Dedifferentiated amniotic fluid mesenchymal stem cell (primary cell): ENCODE results near the gene CTCFL.
"Not testable (repeated sequence)": the region's sequence is repeated elsewhere in the genome, so short reads cannot be mapped to it uniquely, and the experiment has no call there.

Experiments used
- DNase-seq: peaks from one replicate; pipeline ENCODE4 v3.0.0-alpha.2; 2016; ENCODE audit errors: extremely low spot score

Gene CTCFL

DNA sequence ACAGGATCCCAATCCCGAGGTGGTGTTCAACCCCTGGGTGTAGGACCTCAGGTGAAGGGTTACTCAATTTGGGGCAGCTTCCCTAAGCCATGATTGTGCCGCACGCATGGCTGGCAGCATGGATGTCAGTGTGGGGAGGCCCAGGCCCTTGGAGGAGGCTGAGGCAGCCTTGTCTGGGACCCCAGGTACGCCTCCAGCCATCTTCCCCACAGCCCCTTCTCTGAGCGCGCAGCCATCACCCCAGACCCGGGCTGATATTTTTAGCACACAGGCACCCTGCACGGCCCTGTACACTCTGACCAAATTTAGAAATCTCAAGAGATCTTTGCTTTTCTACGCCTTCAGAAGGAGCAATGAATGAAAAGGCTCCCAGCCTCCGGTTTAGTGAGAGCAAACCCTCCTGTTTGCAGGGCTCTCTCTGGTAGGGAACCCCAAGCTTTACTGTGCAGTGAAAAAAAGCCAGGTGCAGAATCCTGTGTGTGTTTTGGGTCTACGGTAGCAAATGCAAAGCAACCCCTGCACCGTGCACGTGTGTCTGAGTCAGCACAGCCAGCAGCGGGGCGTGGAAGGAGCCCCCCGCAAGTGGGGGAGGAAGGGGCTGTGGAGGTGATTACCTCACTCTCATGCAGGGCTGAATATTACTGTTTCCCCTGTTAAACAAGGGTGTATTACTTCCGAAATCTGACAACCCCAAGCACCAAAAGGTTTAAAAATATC lies 44.3 kb downstream of the CTCFL start:
- DNase-seq = no peak

DNA sequence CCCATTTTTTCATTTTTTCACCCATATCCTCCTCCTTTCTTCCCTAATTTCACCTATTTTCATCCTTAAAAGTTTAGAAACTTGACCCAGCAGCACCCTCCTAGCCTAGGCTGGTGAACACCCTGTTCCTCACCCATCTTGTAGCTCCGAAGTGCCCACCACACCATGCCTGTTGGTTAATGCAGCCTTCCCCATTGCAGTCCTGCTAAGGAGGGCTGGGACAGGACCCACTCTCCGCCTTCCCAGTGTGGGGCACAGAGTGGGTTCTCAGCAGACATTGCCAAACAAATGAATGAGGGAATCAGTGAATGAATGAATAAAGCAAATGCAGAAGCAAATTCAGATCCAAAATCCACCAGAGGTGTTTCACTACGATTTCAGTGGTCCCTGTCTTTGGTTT lies 45.7 kb downstream of the CTCFL start:
- DNase-seq = no peak

DNA sequence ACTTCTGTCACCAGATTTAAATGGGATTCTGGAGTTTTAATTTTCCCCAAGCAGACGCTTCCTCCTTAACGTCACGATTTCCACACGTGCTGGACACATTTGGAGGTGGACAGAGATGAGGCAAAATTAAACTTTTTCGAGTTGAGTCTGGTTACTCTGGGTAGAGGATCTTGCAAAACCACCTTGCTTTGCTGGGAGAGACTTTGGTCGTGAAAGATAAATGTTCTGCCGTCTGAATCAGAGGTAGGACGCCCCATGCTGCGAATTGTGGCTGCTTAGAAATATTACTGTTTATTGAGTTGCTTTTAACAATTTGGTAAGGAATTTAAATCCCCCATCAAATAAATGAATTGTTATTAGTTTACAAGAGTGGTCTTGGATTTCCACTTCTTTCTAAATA lies 46.8 kb downstream of the CTCFL start:
- no peak for DNase-seq

DNA sequence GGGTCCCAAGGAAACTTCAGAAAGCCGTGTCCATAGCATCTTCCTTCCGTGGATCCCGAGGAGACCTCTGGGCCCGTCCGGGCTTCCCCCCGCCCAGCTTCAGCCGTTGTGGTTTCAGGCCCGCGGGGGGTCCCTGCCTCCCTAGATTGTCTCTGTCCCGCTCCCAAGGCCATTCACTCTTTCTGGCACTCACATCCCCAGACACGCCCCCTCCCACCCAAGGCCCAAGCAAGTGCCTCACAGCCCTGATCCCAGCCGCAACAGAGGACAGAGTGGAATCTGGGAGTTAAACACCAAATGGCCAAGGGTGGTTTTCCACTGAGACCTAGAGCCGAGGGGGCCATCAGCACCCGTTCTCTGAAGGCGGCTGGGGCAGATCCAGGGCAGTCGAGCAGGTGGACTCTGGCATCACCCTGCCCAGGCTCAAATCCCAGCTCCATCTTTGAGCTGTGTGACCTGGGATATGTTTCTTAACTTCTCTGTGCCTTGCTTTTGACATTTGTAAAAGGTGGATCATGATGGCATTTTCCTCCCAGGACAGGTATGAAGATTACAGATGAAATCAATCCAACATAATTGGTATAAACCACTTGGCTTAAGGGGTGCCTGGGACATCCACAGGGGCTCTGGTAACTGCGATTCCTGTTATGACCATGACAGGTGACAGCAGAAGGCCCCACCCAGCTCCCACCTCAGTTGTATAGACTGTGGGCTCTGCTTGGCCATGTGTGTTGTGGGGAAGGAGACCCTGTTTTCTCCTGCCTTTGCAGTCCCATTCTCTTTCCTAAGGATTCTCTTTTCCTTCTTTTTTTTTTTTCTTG lies 48.1 kb downstream of the CTCFL start:
- DNase-seq = no peak

DNA sequence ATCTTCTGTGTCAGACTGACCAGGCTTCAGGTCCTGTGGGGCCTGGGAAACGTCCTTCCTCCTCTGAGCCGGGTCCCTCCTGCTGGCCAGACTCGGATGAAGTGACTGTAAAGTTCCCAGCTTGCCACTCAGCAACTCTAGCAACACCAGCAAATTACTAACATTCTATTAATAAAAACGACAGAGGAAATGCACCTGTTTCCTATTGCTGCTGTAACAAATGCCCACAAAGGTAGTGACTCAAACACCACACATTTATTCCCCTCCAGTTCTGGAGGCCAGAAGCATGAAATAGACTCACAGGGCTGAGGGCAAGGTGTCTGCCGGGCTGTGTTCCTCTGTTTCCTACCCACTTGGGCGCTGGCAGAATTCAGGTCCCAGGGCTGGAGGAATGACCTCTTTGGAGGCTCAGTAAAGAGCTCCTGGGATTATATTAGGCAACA lies 48.8 kb downstream of the CTCFL start:
- DNase-seq = no peak

DNA sequence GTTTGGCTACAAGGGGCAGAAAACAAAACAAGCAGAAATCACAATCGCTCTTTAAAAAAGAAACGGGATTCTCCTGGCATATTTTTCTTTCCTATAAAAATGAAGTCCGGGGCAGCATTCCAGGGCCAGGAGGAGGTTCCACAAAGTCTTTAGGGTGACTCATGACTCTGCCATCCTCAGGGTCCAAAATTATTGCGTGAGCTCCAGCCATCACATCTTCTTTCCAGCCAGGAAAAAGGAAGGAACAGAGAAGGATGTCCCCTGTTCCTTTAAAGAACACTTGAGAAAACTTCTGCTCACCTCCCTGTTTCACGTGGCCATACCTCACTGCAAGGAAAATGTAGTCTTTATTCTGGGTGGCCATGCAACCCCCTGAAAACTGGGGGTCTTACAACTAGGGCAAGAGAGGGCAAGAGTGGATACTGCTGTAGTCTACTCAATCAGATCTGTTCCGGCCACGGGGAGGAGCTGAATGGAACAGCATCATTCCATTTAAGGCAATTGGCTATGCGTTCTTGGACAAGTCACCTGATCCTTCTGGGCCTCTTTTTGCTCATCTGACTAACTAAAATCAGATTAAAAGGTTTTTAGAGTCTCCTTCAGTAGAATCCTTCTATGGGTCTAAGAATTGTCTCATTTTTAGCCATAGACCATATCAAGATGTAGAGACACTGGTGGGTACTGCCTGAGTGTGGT lies 49.4 kb downstream of the CTCFL start:
- DNase-seq = no peak

DNA sequence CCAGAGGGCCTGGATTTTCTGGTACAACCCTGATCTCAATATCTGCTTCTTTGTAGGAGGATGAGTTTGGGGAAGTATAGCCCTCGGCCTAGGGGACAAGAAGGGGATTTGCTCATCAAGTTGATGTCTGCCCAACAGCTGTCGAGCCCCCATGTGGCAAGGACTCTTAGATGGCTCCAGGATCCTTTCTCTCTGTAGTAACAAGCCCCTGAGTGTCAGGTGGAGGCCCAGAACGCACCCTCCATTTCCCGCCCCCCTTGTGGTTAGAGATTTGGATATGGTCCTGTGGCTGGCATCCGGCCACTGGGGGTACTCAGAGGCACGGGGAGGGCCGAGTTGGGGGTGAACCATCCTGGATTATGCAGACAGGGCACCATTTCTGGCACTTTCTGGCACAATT lies 50.1 kb downstream of the CTCFL start:
- no peak for DNase-seq

DNA sequence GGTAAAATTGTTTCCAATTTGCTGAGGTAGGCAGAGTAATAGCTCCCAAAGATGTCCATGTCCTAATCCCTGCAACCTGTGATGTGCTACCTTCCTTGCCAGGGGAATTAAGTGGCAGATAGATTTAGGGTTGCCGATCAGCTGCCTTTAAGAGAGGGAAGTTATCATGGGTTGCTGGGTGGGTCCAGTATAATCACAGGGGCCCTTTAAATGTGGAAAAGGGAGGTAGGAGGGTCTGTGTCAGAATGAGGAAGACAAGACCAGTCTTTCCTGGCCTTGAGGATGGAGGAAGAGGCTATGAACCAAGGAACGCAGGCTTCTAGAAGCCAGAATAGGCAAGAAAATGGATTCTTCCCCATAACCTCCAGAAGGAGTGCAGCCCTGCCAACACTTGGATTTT lies 50.7 kb downstream of the CTCFL start:
- DNase-seq = no peak

DNA sequence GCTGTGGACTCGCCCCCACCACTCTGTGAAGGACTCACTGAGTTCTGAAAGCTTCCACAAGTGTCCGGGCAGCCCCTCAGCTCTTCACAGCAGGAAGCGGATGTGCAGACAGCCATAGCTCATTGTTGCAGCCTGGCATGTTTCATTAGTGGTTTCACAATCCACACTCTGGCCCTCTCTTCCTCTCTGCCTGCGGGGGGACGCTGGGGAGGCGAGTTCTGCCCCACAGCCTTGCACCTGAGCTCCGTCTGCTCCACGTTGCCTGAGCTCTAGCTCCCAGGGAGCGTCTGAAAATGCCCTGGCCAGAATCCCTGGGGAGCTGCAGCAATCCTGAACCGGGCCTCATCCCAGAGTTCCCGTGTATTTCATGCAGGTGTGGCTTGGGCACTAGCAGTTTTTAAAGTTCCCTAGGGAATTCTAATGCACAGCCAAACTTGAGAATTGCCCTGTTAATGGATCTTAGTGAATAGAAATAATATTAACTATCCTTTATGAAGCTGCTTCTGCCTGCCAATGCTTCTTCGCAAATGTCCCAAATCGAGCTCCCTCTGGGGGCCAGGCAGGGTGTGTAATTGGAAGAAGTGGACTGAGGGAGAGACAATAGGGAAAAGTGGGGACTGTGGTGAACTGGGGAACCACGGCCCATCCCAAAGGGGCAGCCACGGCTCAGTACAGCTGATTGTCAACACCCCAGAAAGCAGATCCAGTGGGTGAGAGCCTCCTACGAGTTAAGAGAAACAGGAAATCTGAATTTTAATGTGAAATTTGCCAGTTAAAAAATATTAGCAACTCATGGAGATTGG lies 51.5 kb downstream of the CTCFL start:
- no peak for DNase-seq

DNA sequence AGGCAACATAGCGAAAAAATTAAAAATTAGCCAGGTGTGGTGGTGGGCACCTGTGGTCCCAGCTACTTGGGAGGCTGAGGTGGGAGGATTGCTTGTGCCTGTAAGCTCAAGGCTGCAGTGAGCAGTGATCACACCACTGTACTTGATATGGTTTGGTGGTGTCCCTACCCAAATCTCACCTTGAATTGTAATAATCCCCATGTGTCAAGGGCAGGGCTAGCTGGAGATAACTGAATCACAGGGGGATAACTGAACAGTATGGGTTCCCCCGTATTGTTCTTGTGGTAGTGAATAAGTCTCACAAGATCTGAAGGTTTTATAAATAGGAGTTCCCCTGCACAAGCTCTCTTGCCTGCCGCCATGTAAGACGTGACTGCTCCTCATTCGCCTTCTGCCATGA lies 52.5 kb downstream of the CTCFL start:
- DNase-seq = not testable (repeated sequence)

DNA sequence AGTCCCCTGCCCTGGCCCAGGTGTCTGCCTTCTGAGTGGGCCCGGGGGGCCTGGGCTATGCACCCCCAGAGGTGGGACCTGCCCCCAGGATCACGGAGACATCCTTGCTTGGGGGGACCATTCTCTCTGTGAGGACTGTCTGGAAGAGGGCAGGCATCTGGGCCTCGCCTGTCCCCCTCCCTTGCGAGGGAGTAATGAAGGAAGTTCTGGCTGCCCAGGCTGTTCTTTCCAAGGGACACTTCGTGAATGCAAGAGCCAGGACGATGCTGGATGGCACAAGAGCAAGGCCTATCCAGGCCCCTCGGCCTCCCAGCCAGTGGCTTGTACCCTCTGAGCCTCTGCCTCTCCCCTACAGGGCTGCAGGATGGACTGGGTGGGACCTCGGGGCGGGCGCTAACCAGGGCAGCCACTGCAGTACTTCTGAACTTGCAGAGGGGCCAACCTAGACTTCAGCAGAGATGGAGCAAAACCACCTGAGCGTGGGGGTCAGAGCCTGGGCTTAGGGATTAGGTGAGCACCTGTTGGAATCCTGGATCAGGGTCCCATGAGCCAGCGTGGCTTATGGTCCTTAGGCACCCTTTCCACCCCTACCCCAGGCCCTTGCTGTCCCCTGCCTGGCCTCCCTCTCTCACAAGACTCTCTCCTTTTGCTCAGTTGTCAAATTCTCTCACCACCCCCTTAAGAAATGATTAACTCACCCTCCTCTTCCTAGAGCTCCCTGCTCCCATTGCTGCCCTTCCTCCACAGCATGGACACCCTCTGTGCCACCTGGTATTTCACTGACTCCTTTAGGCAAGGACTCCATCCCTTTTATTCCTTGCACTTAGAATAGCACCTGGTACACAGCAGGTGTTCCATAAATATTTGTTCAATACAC lies 53.2 kb downstream of the CTCFL start:
- no peak for DNase-seq

DNA sequence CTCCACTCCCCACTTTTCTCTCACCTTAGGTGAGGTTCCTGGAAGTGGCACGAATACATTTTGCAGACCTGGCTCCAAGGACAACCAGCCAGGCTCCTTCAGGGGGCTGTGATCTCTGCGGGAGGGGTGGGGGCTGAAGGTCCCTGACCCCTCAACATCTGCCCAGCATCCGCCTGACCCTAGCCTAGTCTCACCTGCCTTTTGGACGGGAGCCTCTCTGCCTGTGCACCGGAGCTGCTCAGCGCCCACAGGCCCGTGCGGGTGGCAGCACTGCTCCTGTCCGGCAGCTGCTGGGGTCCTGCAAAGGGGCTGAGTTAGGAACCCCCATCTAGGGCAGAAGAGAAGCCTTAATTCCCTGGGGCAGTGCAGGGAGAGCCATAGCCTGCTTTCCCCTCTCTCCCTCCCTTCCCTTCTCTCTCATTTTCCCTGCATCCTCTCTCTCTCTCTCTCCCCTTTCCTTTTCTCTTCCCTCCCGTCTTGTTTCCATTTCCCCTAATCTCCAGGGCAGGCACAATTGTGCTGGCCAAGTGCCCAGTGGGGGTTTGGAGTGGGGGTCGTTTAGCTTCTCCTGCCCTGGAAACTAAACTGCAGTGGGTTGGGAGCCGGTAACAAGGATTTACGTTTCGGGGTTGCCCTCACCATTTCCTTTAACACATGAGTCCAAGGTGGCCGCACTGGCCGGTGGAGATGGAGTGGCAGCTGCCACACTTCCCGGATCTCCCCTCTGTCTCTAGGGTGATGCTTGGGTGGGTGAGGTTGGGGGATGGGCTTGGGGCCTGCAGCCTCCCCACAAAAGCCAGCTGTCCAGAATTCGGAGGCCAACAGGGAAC lies 54.1 kb downstream of the CTCFL start:
- no peak for DNase-seq

DNA sequence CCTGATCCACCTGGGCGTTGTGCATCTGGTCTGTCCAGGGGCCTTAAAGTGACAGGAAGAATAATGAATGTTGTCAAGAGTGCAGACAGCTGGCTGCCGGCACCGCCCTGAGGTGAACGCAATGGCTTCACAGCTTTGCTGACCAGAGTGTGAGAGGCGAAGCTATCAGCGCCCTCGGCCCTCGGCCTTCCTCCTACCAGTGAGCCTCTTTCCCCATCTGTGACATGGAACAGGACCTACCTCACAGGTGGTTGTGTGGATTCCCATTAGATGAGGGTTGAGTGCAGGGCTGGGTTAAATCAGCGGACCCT lies 54.8 kb downstream of the CTCFL start:
- DNase-seq = no peak

DNA sequence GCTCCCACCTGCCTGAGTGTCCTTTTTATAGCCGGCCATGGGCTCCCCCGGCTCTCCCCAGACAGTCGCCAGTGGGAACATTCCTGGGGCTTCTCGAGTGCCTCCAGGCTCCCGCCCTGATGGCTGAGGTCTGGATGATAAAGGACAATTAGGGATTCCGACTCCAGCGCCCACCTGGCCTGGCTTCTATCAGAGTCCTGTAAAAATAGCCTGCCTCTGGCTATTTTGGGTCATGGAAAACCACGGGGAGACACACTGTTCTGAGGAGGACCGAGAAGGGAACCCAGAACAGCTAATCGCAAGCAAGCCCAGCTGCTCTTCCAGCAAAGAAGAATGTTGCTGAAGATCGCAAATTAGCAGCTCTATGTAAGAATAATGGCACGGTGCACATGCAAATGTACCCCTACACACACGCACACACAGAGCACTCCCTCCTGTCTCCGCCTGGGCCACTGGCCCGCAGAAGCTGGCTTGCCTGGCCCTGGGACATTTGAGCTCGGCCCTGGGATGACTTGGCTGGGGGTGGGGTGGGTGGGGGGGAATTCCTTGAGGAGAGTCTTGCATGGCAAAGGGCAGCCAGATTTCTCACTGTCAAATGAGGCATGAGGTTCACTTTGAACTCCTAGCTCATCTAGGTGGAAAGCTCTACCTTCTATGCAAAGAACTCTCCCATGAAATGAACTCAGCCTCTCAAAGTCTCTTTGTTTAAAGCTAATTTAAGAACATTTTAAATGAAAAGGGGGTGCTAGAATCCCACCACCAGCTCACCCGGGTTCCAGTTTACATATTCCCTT lies 55.3 kb downstream of the CTCFL start:
- DNase-seq = no peak

DNA sequence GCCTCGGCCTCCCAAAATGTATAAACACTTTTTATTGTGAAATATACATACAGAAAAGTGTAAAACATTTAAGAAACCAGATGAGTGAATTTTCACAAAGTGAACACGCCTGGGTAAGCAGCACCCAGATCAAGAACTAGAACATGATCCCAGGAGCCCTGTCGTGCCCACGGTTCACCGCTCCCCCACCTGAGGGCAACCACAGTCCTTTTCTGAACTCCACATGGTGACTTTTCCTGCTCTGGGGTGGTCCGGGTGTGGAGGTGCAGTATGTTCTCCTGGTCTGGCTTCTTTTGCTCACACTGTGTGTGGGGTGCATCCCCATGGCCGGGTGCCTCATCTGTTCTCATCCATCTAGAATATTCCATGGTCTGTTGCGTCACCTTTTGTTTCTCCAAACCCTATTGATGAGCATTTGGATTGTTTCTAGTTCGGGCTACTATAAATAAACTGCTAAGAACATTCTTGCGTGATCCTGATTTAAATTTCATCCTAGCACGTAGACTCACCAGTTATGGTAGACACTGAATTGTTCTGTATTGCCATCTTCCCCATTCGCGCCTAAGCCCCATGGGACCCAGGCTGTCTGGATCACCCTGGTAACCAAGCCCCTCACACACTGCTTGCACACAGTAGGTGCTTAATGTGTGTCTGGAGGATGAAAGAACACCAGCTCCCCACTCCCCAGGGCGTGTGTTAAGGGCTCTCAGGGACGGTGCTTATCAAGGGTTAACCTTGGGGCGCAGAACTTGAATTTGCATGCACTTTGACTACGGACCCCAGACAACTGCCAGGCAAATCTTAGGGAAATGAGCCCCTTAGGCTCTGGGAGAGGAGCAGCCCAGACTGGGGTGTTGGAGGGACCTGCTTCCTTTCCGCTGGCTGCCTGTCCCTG lies 56.2 kb downstream of the CTCFL start:
- DNase-seq = no peak

DNA sequence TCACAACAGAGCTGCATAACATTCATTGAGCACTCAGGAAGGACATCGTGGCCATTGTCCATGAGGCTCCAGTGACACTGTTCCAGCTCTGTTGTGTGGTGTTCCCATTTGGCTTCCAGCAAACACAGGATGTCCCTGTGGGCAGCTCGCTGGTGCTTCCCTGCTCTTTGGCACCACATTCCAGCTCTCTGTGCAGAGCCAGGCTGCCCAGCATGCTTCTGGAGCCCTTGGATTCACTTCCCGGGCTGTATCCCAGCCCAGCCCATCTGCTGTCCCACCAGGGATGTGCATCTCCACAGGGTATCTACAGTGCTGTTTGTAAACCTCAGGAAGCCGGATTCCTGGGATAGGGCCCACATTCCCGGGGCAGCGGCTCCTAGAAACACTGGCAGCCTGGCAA lies 57.2 kb downstream of the CTCFL start:
- no peak for DNase-seq

DNA sequence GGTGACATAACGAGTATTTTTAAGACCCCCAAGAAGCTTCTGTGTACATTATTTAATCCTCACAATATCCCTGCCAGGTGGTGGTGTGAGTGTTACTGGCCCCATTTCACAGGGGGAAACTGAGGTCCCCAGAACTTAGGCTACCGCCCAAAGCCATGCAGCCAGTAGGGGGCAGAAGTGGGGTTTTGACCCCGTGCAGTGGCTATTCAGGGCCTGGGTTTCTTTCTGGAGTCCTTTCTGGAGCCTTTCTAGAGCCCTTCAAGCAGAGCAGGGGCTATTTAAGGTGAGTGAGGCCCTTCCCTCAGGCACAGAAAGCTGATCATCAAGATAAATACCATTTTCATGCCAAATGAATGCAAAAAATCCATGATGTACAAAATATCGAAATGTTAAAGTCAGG lies 59.0 kb downstream of the CTCFL start:
- DNase-seq = no peak

DNA sequence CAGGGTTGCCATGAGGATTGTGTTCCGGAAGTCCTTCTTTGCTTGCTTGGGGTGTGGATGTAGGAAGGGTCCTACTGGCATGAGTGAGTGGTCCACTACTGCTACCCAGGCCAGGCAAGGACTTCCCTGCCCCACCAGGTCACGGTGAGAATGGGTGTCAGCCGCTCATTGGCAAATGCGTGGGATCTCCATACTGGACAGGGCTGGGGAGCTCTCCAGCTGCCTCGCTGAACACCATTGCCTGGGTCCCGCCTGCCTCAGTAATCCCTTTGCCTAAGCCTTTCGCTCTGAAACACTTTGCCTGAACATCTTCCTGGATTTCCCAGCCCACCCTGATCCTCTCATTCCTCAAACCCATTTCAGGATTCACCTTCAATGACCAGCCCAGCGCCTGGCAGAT lies 59.5 kb downstream of the CTCFL start:
- no peak for DNase-seq
